ENCODE measurements around the gene TAS1R2. TPM values are rescaled to one million over a fixed set of nuclear protein-coding genes. Genes with fewer than 3 reads are reported as not detected.

Gene TAS1R2
- polyA plus RNA-seq, 1 of the 3 experiments (the other 2 are of a cell fraction), result not detected

DNA sequence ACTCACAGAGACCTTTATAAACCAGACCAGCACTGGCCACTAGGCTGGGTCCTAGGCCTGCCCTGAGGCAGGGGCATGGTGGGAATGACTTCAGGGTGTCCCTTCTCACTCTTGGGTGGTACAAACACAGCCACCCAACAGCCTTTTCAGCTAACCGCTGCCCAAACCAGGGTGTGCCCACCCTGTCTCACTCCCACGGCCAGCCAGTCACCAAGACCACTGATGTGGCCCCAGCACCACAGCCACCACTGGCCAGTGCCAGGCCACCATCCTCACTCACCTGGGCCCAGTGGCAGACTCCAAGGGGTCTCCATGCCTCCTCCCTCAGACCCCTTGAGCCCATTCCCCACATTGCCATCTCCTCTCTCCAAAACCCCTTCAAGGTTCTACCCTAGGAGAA lies 27.8 kb downstream of the TAS1R2 start:
- Histone ChIP-seq H3K79me2 (ENCODE audit: insufficient read depth) (no peaks in the 10 kb centered on the region), H3K4me1 (ENCODE audit: control insufficient read depth in 1 of 2, insufficient read depth in 2 of 2, low read depth in 1 of 2, low read length in 1 of 2) (peaks cover 0 to 19% of the 10 kb centered on the region in 2 experiments; a peak in 1 of 4 replicates), H3K4me3 (ENCODE audit: low read depth in 2 of 2, low read length in 1 of 2) (no peak overlapping the region), H3K27me3 (ENCODE audit: insufficient read depth) (no peaks in the 10 kb centered on the region; the same call in 1 of the 2 replicates), H3F3A (replicated peaks; ENCODE audit: insufficient read depth) (no peaks in the 10 kb centered on the region), H3K9ac (no peak overlapping the region), H4K20me1 (ENCODE audit: insufficient read depth) (no peaks in the 10 kb centered on the region), H3K27ac (ENCODE audit: low read depth in 2 of 2, low read length in 1 of 2) (no peak overlapping the region), H3K9me3 (no peaks in the 10 kb centered on the region), H3K4me2 (no peak overlapping the region), H3K36me3 (replicated peaks in 1 of 2; ENCODE audit: control insufficient read depth in 1 of 2, insufficient read depth in 2 of 2, low read length in 1 of 2) (no peaks in the 10 kb centered on the region), H2AFZ (ENCODE audit: low read depth) (no peak overlapping the region), H3K9me2 (no peaks in the 10 kb centered on the region)
- POLR2A ChIA-PET, result no interaction called here
- TF ChIP-seq MXI1 (IDR thresholded peaks at IDR 0.05; ENCODE audit: low read depth, low read length), result no peak
- TF ChIP-seq EP300 (IDR thresholded peaks at IDR 0.05; ENCODE audit: borderline replicate concordance in 1 of 2, low read depth in 1 of 2, low read length in 1 of 2), result no peak
- TF ChIP-seq, protein P1, sequence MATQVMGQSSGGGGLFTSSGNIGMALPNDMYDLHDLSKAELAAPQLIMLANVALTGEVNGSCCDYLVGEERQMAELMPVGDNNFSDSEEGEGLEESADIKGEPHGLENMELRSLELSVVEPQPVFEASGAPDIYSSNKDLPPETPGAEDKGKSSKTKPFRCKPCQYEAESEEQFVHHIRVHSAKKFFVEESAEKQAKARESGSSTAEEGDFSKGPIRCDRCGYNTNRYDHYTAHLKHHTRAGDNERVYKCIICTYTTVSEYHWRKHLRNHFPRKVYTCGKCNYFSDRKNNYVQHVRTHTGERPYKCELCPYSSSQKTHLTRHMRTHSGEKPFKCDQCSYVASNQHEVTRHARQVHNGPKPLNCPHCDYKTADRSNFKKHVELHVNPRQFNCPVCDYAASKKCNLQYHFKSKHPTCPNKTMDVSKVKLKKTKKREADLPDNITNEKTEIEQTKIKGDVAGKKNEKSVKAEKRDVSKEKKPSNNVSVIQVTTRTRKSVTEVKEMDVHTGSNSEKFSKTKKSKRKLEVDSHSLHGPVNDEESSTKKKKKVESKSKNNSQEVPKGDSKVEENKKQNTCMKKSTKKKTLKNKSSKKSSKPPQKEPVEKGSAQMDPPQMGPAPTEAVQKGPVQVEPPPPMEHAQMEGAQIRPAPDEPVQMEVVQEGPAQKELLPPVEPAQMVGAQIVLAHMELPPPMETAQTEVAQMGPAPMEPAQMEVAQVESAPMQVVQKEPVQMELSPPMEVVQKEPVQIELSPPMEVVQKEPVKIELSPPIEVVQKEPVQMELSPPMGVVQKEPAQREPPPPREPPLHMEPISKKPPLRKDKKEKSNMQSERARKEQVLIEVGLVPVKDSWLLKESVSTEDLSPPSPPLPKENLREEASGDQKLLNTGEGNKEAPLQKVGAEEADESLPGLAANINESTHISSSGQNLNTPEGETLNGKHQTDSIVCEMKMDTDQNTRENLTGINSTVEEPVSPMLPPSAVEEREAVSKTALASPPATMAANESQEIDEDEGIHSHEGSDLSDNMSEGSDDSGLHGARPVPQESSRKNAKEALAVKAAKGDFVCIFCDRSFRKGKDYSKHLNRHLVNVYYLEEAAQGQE (IDR thresholded peaks at IDR 0.05; ENCODE audit: low read depth, low read length), result no peak
- no peak for TF ChIP-seq CHD2 (IDR thresholded peaks at IDR 0.05; ENCODE audit: low read length, partially characterized antibody)
- no peak for TF ChIP-seq RXRA (IDR thresholded peaks at IDR 0.05; ENCODE audit: borderline replicate concordance, low read depth)
- TF ChIP-seq, protein P2, sequence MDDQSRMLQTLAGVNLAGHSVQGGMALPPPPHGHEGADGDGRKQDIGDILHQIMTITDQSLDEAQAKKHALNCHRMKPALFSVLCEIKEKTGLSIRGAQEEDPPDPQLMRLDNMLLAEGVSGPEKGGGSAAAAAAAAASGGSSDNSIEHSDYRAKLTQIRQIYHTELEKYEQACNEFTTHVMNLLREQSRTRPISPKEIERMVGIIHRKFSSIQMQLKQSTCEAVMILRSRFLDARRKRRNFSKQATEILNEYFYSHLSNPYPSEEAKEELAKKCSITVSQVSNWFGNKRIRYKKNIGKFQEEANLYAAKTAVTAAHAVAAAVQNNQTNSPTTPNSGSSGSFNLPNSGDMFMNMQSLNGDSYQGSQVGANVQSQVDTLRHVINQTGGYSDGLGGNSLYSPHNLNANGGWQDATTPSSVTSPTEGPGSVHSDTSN (IDR thresholded peaks at IDR 0.05), result no peak
- no peak for TF ChIP-seq GABPA (IDR thresholded peaks at IDR 0.05; ENCODE audit: low read depth)
- no peak for TF ChIP-seq TCF12 (IDR thresholded peaks at IDR 0.05)
- TF ChIP-seq, protein P3, sequence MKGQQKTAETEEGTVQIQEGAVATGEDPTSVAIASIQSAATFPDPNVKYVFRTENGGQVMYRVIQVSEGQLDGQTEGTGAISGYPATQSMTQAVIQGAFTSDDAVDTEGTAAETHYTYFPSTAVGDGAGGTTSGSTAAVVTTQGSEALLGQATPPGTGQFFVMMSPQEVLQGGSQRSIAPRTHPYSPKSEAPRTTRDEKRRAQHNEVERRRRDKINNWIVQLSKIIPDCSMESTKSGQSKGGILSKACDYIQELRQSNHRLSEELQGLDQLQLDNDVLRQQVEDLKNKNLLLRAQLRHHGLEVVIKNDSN (IDR thresholded peaks at IDR 0.05; ENCODE audit: borderline replicate concordance, low read depth), result no peak
- TF ChIP-seq RAD21 (IDR thresholded peaks at IDR 0.05; ENCODE audit: low read length), result no peak
- no peak for TF ChIP-seq JUND (IDR thresholded peaks at IDR 0.05)
- WGBS (ENCODE audit: low lambda C conversion rate), result no CpG with 5 or more reads among the region's 2 CpGs
- DNase-seq, result no peak
- CTCF ChIA-PET, result interaction anchor here (1.0 to 1.5 kb wide), 3 partner anchors 9 to 235 kb away, joined by 3 to 7 read pairs (median 4); no protein-coding TSS in a partner anchor

DNA sequence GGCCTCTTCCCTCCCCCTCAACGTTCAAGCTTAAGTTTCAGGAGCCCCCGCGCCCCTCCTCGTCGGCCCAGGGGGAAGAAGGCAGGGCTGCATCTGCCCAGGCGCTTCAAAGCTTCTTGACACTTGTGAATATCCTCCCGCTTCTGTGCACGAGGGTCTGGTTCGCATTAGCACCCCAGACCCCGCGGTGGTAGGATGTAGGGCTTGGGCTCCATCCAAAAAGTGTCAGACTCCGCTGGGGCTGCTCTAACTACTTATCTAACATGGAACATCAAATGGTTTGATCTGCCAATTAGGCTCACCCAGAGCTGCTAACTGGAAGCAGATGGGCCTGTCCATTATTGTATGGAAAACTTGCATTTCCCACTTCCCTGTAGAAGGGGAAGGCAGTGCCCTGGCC lies 28.9 kb downstream of the TAS1R2 start:
- no peak overlapping the region for H3K4me2 ChIP-seq
- ChIA-PET CTCF (interaction anchor here (0.7 to 5.5 kb wide), 10 partner anchors 9 to 254 kb away, joined by 3 to 41 read pairs (median 4); no protein-coding TSS in a partner anchor), POLR2A (interaction anchor here (0.6 to 1.5 kb wide), 3 partner anchors 14 to 106 kb away, joined by 3 read pairs; no protein-coding TSS in a partner anchor)

More for the DNA sequence above, 28.9 kb downstream of the TAS1R2 start:
- Histone ChIP-seq H3K36me3 (replicated peaks in 1 of 2; ENCODE audit: control insufficient read depth in 1 of 2, insufficient read depth in 2 of 2, low read length in 1 of 2) (no peaks in the 10 kb centered on the region), H3K9me2 (no peaks in the 10 kb centered on the region), H3F3A (replicated peaks; ENCODE audit: insufficient read depth) (no peaks in the 10 kb centered on the region), H3K79me2 (ENCODE audit: insufficient read depth) (no peaks in the 10 kb centered on the region), H3K9ac (no peak overlapping the region), H4K20me1 (ENCODE audit: insufficient read depth) (no peaks in the 10 kb centered on the region), H3K4me3 (ENCODE audit: low read depth in 2 of 2, low read length in 1 of 2) (no peak overlapping the region), H3K4me1 (ENCODE audit: control insufficient read depth in 1 of 2, insufficient read depth in 2 of 2, low read depth in 1 of 2, low read length in 1 of 2) (peaks cover 0 to 19% of the 10 kb centered on the region in 2 experiments; a peak in 1 of 4 replicates), H3K27me3 (ENCODE audit: insufficient read depth) (no peaks in the 10 kb centered on the region; the same call in 1 of the 2 replicates), H3K9me3 (no peaks in the 10 kb centered on the region), H3K27ac (ENCODE audit: low read depth in 2 of 2, low read length in 1 of 2) (peak overlapping the region in 1 of 2 experiments; percentile 31; a peak in 1 of 4 replicates), H2AFZ (ENCODE audit: low read depth) (no peak overlapping the region)
- 1% methylated on average over 12 of the region's 12 CpGs for WGBS (ENCODE audit: low lambda C conversion rate)
- DNase-seq, result peak; percentile 92
- TF ChIP-seq POLR2AphosphoS5 (IDR thresholded peaks at IDR 0.05; ENCODE audit: low read depth, low read length) (peak; percentile 33; the same call in 1 of the 2 replicates), TCF12 (IDR thresholded peaks at IDR 0.05) (peak; percentile 70), MXI1 (IDR thresholded peaks at IDR 0.05; ENCODE audit: low read depth, low read length) (no peak), GATA2 (CRISPR knock-in tag; IDR thresholded peaks at IDR 0.05) (peak; percentile 96), FOXJ3 (CRISPR knock-in tag; IDR thresholded peaks at IDR 0.05) (peak; percentile 90), GABPA (IDR thresholded peaks at IDR 0.05; ENCODE audit: low read depth) (no peak), RCOR1 (IDR thresholded peaks at IDR 0.05; ENCODE audit: low read length) (peak; percentile 94), CHD2 (IDR thresholded peaks at IDR 0.05; ENCODE audit: low read length, partially characterized antibody) (peak; percentile 81), TEAD4 (IDR thresholded peaks at IDR 0.05; ENCODE audit: borderline replicate concordance, insufficient read depth) (no peak), EP300 (IDR thresholded peaks at IDR 0.05; ENCODE audit: borderline replicate concordance in 1 of 2, low read depth in 1 of 2, low read length in 1 of 2) (peak in 1 of 2 experiments; percentile 92; a peak in 2 of 4 replicates), EZH2phosphoT487 (IDR thresholded peaks at IDR 0.05; ENCODE audit: borderline replicate concordance, low read depth) (no peak), NFIC (IDR thresholded peaks at IDR 0.05; ENCODE audit: borderline replicate concordance) (0 out of 2 replicates have a peak, but pooled peaks have one; percentile 22)
